ENCODE data around the gene ANO3. TPM values are rescaled to one million over a fixed set of nuclear protein-coding genes. Genes with fewer than 3 reads are reported as not detected.

Gene ANO3
- total RNA-seq, 4 donors from 2014 or later = 0.13 to 0.63 (median 0.52) TPM

GRCh38 chr11:26597899-26598298 lies 266.0 kb downstream of the ANO3 start:
- no peaks in the 10 kb centered on the region for H3K27me3 ChIP-seq
- WGBS, 2 donors = 89 to 92% methylated on average over 2 of the region's 2 CpGs
- no peak for DNase-seq
- intact Hi-C loops (cut with DNase I) = no loop called here
- H3K9me3 ChIP-seq = no peaks in the 10 kb centered on the region
- TF ChIP-seq CTCF (IDR thresholded peaks at IDR 0.05) = no peak
- TF ChIP-seq POLR2A (IDR thresholded peaks at IDR 0.05) = no peak
- H3K27ac ChIP-seq = no peak overlapping the region
- no peaks in the 10 kb centered on the region for H3K4me1 ChIP-seq
- H3K4me3 ChIP-seq (replicated peaks in 1 of 3) = no peak overlapping the region
- H3K36me3 ChIP-seq = no peaks in the 10 kb centered on the region

- no peaks in the 10 kb centered on the region for H3K36me3 ChIP-seq
- no peaks in the 10 kb centered on the region for H3K9me3 ChIP-seq
- no peak overlapping the region for H3K27ac ChIP-seq
- no peaks in the 10 kb centered on the region for H3K27me3 ChIP-seq
- intact Hi-C loops (cut with DNase I) = no loop called here
- TF ChIP-seq POLR2A (IDR thresholded peaks at IDR 0.05) (no peak), CTCF (IDR thresholded peaks at IDR 0.05) (no peak)
- no peaks in the 10 kb centered on the region for H3K4me1 ChIP-seq
- H3K4me3 ChIP-seq (replicated peaks in 1 of 3) = no peak overlapping the region
- 93 to 96% methylated on average over 2 of the region's 2 CpGs for WGBS, 2 donors
- no peak for DNase-seq
Observed at GRCh38 chr11:26599425-26599824, 267.5 kb downstream of the ANO3 start.

GRCh38 chr11:26599876-26600434 lies 268.0 kb downstream of the ANO3 start:
- H3K27ac ChIP-seq = no peak overlapping the region
- intact Hi-C loops (cut with DNase I) = no loop called here
- H3K36me3 ChIP-seq = no peaks in the 10 kb centered on the region
- no peaks in the 10 kb centered on the region for H3K27me3 ChIP-seq
- no peak for DNase-seq
- no peak overlapping the region for H3K4me3 ChIP-seq (replicated peaks in 1 of 3)
- H3K4me1 ChIP-seq = no peaks in the 10 kb centered on the region
- TF ChIP-seq CTCF (IDR thresholded peaks at IDR 0.05) (no peak), POLR2A (IDR thresholded peaks at IDR 0.05) (no peak)
- 86 to 88% methylated on average over 3 to 4 of the region's 4 CpGs for WGBS, 2 donors
- H3K9me3 ChIP-seq = no peaks in the 10 kb centered on the region

GRCh38 chr11:26607725-26608506 lies 276.0 kb downstream of the ANO3 start:
- no peaks in the 10 kb centered on the region for H3K9me3 ChIP-seq
- no peaks in the 10 kb centered on the region for H3K36me3 ChIP-seq
- 87 to 88% methylated on average over 7 of the region's 7 CpGs for WGBS, 2 donors
- DNase-seq = no peak
- intact Hi-C loops (cut with DNase I) = no loop called here
- no peaks in the 10 kb centered on the region for H3K4me1 ChIP-seq
- H3K4me3 ChIP-seq (replicated peaks in 1 of 3) = no peak overlapping the region
- no peak for TF ChIP-seq CTCF (IDR thresholded peaks at IDR 0.05)
- TF ChIP-seq POLR2A (IDR thresholded peaks at IDR 0.05) = no peak
- no peak overlapping the region for H3K27ac ChIP-seq
- no peaks in the 10 kb centered on the region for H3K27me3 ChIP-seq

GRCh38 chr11:26608507-26609146 lies 276.7 kb downstream of the ANO3 start:
- Histone ChIP-seq H3K27ac (no peak overlapping the region), H3K9me3 (no peaks in the 10 kb centered on the region), H3K4me3 (replicated peaks in 1 of 3) (no peak overlapping the region), H3K36me3 (no peaks in the 10 kb centered on the region), H3K4me1 (no peaks in the 10 kb centered on the region), H3K27me3 (no peaks in the 10 kb centered on the region)
- intact Hi-C loops (cut with DNase I) = no loop called here
- DNase-seq = no peak
- TF ChIP-seq CTCF (IDR thresholded peaks at IDR 0.05) = no peak
- TF ChIP-seq POLR2A (IDR thresholded peaks at IDR 0.05) = no peak
- WGBS, 2 donors = 65 to 68% methylated on average over 8 to 9 of the region's 9 CpGs

All from thyroid gland (tissue), 4 donors.